Stomach smooth muscle (tissue), 2 donors: ENCODE results near the gene ATP6V0D1.
"Not testable (repeated sequence)": the region's sequence is repeated elsewhere in the genome, so short reads cannot be mapped to it uniquely, and the experiment has no call there.

Experiments
- H3K27ac ChIP-seq: one replicate; pipeline ENCODE4 v1.7.0; 2013; ENCODE audit warnings: mild to moderate bottlenecking, low read length, inconsistent platforms
- H3K27me3 ChIP-seq, 2 donors: one replicate each; pipeline ENCODE4 v1.7.0; 2013; ENCODE audit warnings: low read length in 2 of 2; ENCODE audit not compliant: insufficient read depth in 2 of 2, control insufficient read depth in 1 of 2
- H3K36me3 ChIP-seq, 2 donors: one replicate each; pipeline ENCODE4 v1.7.0; 2013; ENCODE audit warnings: low read length in 2 of 2; ENCODE audit not compliant: control insufficient read depth in 2 of 2, insufficient read depth in 2 of 2
- H3K4me1 ChIP-seq: one replicate; pipeline ENCODE4 v1.7.0; 2013; ENCODE audit warnings: low read length; ENCODE audit not compliant: control insufficient read depth, insufficient read depth
- H3K4me3 ChIP-seq, 2 donors: one replicate each; pipeline ENCODE4 v1.7.0; 2013; ENCODE audit warnings: low read length in 2 of 2
- H3K9ac ChIP-seq, 2 donors: one replicate each; pipeline ENCODE4 v1.7.0; 2013; ENCODE audit warnings: low read length in 2 of 2, mild to moderate bottlenecking in 1 of 2
- H3K9me3 ChIP-seq, 2 donors: one replicate each; pipeline ENCODE4 v1.7.0; 2013; ENCODE audit warnings: low read length in 2 of 2; ENCODE audit not compliant: control insufficient read depth in 2 of 2
- donor health status: healthy.
- donor health status: Pancreatic carcinoma.

ATP6V0D1 gene

GRCh38 chr16:67518676-67519075 lies 37.7 kb upstream of the ATP6V0D1 start:
- no peaks in the 10 kb centered on the region for H3K9me3 ChIP-seq
- H3K36me3 ChIP-seq, result no peaks in the 10 kb centered on the region
- no peak overlapping the region for H3K4me3 ChIP-seq
- H3K4me1 ChIP-seq, result peaks cover 7% of the 10 kb centered on the region
- H3K27ac ChIP-seq, result no peak overlapping the region
- no peaks in the 10 kb centered on the region for H3K27me3 ChIP-seq
- no peak overlapping the region for H3K9ac ChIP-seq

GRCh38 chr16:67517661-67518423 lies 36.9 kb upstream of the ATP6V0D1 start:
- no peaks in the 10 kb centered on the region for H3K36me3 ChIP-seq
- no peak overlapping the region for H3K9ac ChIP-seq
- H3K4me1 ChIP-seq, result peaks cover 7% of the 10 kb centered on the region
- H3K9me3 ChIP-seq, result no peaks in the 10 kb centered on the region
- H3K27me3 ChIP-seq, result no peaks in the 10 kb centered on the region
- no peak overlapping the region for H3K27ac ChIP-seq
- H3K4me3 ChIP-seq, result no peak overlapping the region

- Histone ChIP-seq H3K36me3 (no peaks in the 10 kb centered on the region), H3K27ac (no peak overlapping the region), H3K4me3 (no peak overlapping the region), H3K27me3 (no peaks in the 10 kb centered on the region), H3K9ac (peak overlapping the region in 1 of 2 donors; percentile 22), H3K9me3 (no peaks in the 10 kb centered on the region), H3K4me1 (peaks cover 7% of the 10 kb centered on the region)
These were observed 36.1 kb upstream of the ATP6V0D1 start for GRCh38 chr16:67517155-67517445.

- peak overlapping the region in 1 of 2 donors; percentile 22 for H3K9ac ChIP-seq
- H3K27me3 ChIP-seq, result no peaks in the 10 kb centered on the region
- H3K27ac ChIP-seq, result no peak overlapping the region
- H3K4me1 ChIP-seq, result peaks cover 3% of the 10 kb centered on the region
- H3K36me3 ChIP-seq, result no peaks in the 10 kb centered on the region
- H3K9me3 ChIP-seq, result no peaks in the 10 kb centered on the region
- no peak overlapping the region for H3K4me3 ChIP-seq
These were observed 35.6 kb upstream of the ATP6V0D1 start for GRCh38 chr16:67516296-67517154.

GRCh38 chr16:67514382-67514828 lies 33.4 kb upstream of the ATP6V0D1 start:
- no peaks in the 10 kb centered on the region for H3K27me3 ChIP-seq
- H3K27ac ChIP-seq, result no peak overlapping the region
- H3K9ac ChIP-seq, result no peak overlapping the region
- H3K4me3 ChIP-seq, result no peak overlapping the region
- H3K9me3 ChIP-seq, result no peaks in the 10 kb centered on the region
- H3K36me3 ChIP-seq, result no peaks in the 10 kb centered on the region
- peaks cover 2% of the 10 kb centered on the region for H3K4me1 ChIP-seq

GRCh38 chr16:67513892-67514291 lies 32.9 kb upstream of the ATP6V0D1 start:
- H3K36me3 ChIP-seq, H3K9ac ChIP-seq, H3K4me1 ChIP-seq, H3K9me3 ChIP-seq, H3K27ac ChIP-seq, H3K4me3 ChIP-seq, H3K27me3 ChIP-seq: not testable (repeated sequence)

- Histone ChIP-seq H3K4me1 (no peaks in the 10 kb centered on the region), H3K9me3 (no peaks in the 10 kb centered on the region), H3K36me3 (peaks cover 0 to 2% of the 10 kb centered on the region in 2 donors), H3K27ac (no peak overlapping the region), H3K27me3 (no peaks in the 10 kb centered on the region), H3K9ac (no peak overlapping the region), H3K4me3 (no peak overlapping the region)
These were observed 28.1 kb upstream of the ATP6V0D1 start for GRCh38 chr16:67509016-67509415.

- Histone ChIP-seq H3K27me3 (no peaks in the 10 kb centered on the region), H3K4me1 (no peaks in the 10 kb centered on the region), H3K9me3 (no peaks in the 10 kb centered on the region), H3K27ac (no peak overlapping the region), H3K9ac (no peak overlapping the region), H3K4me3 (no peak overlapping the region), H3K36me3 (peaks cover 0 to 2% of the 10 kb centered on the region in 2 donors)
These were observed 25.5 kb upstream of the ATP6V0D1 start for GRCh38 chr16:67506468-67506867.

GRCh38 chr16:67504031-67505021 lies 23.4 kb upstream of the ATP6V0D1 start:
- H3K27ac ChIP-seq, result no peak overlapping the region

GRCh38 chr16:67499106-67499505 lies 18.1 kb upstream of the ATP6V0D1 start:
- no peak overlapping the region for H3K4me3 ChIP-seq
- peaks cover 0 to 5% of the 10 kb centered on the region in 2 donors for H3K36me3 ChIP-seq
- peaks cover 6% of the 10 kb centered on the region for H3K4me1 ChIP-seq
- H3K27me3 ChIP-seq, result no peaks in the 10 kb centered on the region
- no peak overlapping the region for H3K27ac ChIP-seq
- H3K9me3 ChIP-seq, result no peaks in the 10 kb centered on the region
- H3K9ac ChIP-seq, result peak overlapping the region in 1 of 2 donors; percentile 5

More at GRCh38 chr16:67504031-67505021, 23.4 kb upstream of the ATP6V0D1 start:
- Histone ChIP-seq H3K36me3 (peaks cover 0 to 3% of the 10 kb centered on the region in 2 donors), H3K27me3 (no peaks in the 10 kb centered on the region), H3K4me3 (no peak overlapping the region), H3K9me3 (no peaks in the 10 kb centered on the region), H3K9ac (no peak overlapping the region), H3K4me1 (peaks cover under 1% of the 10 kb centered on the region)
